HG02623 (cell line): ENCODE measurements around the gene COBL.

Source experiments
- ATAC-seq: cut with Tn5 transposase; IDR thresholded peaks from one replicate; pipeline ENCODE4 v1.9.1; 2021; ENCODE audit warnings: moderate library complexity; ENCODE audit not compliant: unreplicated experiment

The COBL gene

GRCh38 chr7:51082096-51082840 is 234.3 kb downstream of the COBL start:
- ATAC-seq = no peak

- ATAC-seq = no peak
These were observed 235.2 kb downstream of the COBL start for GRCh38 chr7:51081270-51081890.

GRCh38 chr7:51080622-51081269 is 235.9 kb downstream of the COBL start:
- ATAC-seq = no peak

GRCh38 chr7:51080216-51080615 is 236.4 kb downstream of the COBL start:
- ATAC-seq = no peak

- ATAC-seq = no peak
These were observed 237.1 kb downstream of the COBL start for GRCh38 chr7:51079494-51079893.

- no peak for ATAC-seq
These were observed 238.0 kb downstream of the COBL start for GRCh38 chr7:51078653-51079052.

- ATAC-seq = no peak
These were observed 238.6 kb downstream of the COBL start for GRCh38 chr7:51077987-51078370.

GRCh38 chr7:51077316-51077986 is 239.2 kb downstream of the COBL start:
- ATAC-seq = no peak

GRCh38 chr7:51075681-51076580 is 240.7 kb downstream of the COBL start:
- no peak for ATAC-seq

GRCh38 chr7:51073171-51073570 is 243.4 kb downstream of the COBL start:
- ATAC-seq = no peak

- no peak for ATAC-seq
These were observed 244.3 kb downstream of the COBL start for GRCh38 chr7:51072281-51072680.

- ATAC-seq = no peak
These were observed 245.2 kb downstream of the COBL start for GRCh38 chr7:51071427-51071826.

GRCh38 chr7:51070151-51070550 is 246.5 kb downstream of the COBL start:
- ATAC-seq = no peak

- no peak for ATAC-seq
These were observed 247.1 kb downstream of the COBL start for GRCh38 chr7:51069411-51070083.

- no peak for ATAC-seq
These were observed 248.2 kb downstream of the COBL start for GRCh38 chr7:51068401-51068800.

- ATAC-seq = no peak
These were observed 248.9 kb downstream of the COBL start for GRCh38 chr7:51067757-51068156.

GRCh38 chr7:51067258-51067657 is 249.4 kb downstream of the COBL start:
- no peak for ATAC-seq

GRCh38 chr7:51066405-51066882 is 250.2 kb downstream of the COBL start:
- ATAC-seq = no peak

GRCh38 chr7:51065766-51066165 is 250.8 kb downstream of the COBL start:
- no peak for ATAC-seq

GRCh38 chr7:51064688-51065087 is 251.9 kb downstream of the COBL start:
- no peak for ATAC-seq
